ENCODE results near the gene CLMP. TPM values are rescaled to one million over a fixed set of nuclear protein-coding genes. Genes with fewer than 3 reads are reported as not detected.

The CLMP gene, protein sequence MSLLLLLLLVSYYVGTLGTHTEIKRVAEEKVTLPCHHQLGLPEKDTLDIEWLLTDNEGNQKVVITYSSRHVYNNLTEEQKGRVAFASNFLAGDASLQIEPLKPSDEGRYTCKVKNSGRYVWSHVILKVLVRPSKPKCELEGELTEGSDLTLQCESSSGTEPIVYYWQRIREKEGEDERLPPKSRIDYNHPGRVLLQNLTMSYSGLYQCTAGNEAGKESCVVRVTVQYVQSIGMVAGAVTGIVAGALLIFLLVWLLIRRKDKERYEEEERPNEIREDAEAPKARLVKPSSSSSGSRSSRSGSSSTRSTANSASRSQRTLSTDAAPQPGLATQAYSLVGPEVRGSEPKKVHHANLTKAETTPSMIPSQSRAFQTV
- 116 and 324 TPM in 2 replicates for total RNA-seq

DNA sequence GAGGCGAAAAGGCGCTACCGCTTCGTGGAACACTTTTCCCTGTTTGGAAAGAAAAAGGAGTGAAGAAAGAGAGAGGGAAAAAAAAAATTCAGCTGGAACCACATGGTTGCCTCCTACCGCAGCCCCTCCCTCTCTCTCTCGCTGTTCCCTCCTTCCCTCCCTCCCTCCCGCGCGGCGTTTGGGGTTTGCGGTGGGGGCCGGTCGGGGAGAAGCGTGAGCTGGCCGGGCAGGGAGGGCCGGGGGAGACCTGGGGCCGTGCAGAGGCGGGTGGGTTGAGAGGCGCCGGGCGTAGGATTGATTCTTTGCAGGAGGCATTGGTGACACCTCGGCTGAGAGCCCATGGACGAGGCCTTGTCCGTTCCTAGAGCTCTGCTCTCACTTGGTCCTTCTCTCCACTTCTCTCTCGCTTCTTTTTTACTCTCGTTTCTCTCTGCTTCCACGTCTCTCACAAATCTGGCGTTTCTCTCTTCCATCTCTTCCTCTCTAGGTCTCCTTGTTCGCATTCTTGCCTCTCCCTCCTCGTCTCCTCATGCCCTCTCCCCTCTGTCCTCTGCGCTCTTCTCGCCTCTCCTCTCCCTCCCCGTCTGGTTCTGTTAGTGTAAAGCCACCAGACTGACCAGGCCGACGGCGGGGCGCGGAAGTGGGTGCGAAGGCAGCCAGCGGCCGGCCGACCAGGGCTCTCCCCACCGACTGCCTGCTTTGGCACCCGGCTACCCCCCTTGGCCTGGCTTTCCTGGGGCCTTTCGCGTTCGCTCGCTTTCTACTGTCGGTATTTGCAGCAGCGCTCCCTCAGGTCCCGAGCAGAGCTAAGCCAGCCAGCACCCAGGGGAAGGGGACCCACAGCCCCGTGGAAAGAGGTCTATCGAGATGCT is at the start of gene CLMP:
Gene CLMP (minus strand): TSS at position 61 of the 872 bp plus-strand sequence. CDS start 308 bp downstream, outside the sequence.

DNA sequence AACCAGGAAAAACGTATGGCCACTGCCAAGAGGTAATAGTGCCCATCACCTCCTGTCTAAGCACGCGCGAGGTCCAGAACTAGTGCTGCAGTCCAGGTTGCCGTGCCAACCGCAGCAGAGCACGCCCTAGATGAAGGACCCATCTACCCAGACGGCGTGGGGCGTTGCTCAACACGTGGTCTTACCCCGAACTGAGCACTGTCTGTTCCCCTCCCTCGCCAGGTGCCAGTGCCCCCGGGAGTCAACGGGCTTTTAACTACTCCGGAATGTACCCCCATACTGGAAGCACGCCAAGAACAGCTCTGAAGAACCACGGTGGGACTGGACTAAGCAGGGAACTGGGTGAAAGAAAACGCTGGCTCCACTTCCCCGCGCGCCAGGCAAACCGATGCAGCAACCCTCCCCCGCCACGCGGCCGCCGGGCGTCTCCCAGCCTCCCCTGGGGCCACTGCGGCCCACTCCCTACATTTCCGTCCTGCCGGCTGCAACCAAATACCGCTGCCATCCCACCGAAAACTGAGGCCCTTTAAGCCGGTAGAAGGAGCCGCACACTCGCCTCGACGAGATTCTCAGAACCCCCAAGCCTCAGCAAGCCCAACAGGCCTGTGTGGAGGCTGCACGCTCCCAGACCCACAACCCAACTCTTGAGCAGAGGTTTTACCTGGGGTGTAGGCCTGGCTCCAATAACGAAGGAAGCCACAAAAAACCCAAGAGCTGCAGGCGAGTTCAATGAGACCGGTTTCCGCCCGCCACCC is 133.5 kb downstream of the CLMP start, which contains the start of gene HSPA8:
Gene HSPA8 (minus strand): TSS at position 734 of the 755 bp plus-strand sequence. CDS start 812 bp downstream, outside the sequence.

Other genes starting within 250 kb of the CLMP start
- gene BSX, start 213.4 kb downstream of the CLMP start, total RNA-seq = not detected in 2 replicates
- 1,646 and 3,145 TPM in 2 replicates for gene HSPA8, start 133.1 kb downstream of the CLMP start, total RNA-seq
- gene GRAMD1B, start 235.0 kb upstream of the CLMP start, total RNA-seq = 13.8 and 14.6 TPM in 2 replicates

All from regular cardiac myocyte (primary cell).